ENCODE data around the gene ITGBL1.
A peak's percentile ranks its signal among the peaks of the same experiment; 100 is the strongest.

Gene ITGBL1

GRCh38 chr13:101624210-101624922, 171.9 kb downstream of the ITGBL1 start:
- TF ChIP-seq, protein P1, sequence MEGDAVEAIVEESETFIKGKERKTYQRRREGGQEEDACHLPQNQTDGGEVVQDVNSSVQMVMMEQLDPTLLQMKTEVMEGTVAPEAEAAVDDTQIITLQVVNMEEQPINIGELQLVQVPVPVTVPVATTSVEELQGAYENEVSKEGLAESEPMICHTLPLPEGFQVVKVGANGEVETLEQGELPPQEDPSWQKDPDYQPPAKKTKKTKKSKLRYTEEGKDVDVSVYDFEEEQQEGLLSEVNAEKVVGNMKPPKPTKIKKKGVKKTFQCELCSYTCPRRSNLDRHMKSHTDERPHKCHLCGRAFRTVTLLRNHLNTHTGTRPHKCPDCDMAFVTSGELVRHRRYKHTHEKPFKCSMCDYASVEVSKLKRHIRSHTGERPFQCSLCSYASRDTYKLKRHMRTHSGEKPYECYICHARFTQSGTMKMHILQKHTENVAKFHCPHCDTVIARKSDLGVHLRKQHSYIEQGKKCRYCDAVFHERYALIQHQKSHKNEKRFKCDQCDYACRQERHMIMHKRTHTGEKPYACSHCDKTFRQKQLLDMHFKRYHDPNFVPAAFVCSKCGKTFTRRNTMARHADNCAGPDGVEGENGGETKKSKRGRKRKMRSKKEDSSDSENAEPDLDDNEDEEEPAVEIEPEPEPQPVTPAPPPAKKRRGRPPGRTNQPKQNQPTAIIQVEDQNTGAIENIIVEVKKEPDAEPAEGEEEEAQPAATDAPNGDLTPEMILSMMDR (IDR thresholded peaks at IDR 0.05; ENCODE audit: insufficient read depth, low read length, poor library complexity, severe bottlenecking): no peak
- Histone ChIP-seq H3K27me3 (replicated peaks; ENCODE audit: control insufficient read depth, insufficient read depth, low read length) (no peaks in the 10 kb centered on the region), H3K36me3 (ENCODE audit: control insufficient read depth, insufficient read depth, low read length) (no peaks in the 10 kb centered on the region), H3K4me3 (replicated peaks; ENCODE audit: low read depth, low read length) (no peak overlapping the region)
- DNase-seq (ENCODE audit: extremely low read depth, insufficient read length): peak; percentile 1

DNA sequence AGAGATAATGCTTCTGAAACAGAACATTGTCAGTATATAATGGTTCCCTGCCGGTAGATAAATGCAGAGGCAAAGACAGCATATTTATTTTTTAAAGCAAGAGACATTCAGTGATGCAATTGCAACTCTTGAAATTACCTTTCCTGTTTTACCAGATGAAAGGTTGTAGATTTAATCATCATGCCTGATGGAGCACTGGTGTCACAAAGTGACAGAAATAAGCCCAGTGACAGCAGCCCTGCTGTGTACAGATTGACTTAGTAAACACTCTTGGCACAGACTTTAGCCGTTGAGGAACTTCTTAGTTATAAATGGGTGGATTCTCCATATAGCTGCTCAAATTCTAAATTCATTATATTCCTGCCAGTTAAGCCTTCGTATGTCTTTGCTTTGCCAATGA, 172.5 kb downstream of the ITGBL1 start:
- H3K36me3 ChIP-seq (ENCODE audit: control insufficient read depth, insufficient read depth, low read length): no peaks in the 10 kb centered on the region
- DNase-seq (ENCODE audit: extremely low read depth, insufficient read length): peak; percentile 2
- TF ChIP-seq, protein P1 (IDR thresholded peaks at IDR 0.05; ENCODE audit: insufficient read depth, low read length, poor library complexity, severe bottlenecking): no peak
- no peak overlapping the region for H3K4me3 ChIP-seq (replicated peaks; ENCODE audit: low read depth, low read length)
- no peaks in the 10 kb centered on the region for H3K27me3 ChIP-seq (replicated peaks; ENCODE audit: control insufficient read depth, insufficient read depth, low read length)

GRCh38 chr13:101626925-101627555, 174.6 kb downstream of the ITGBL1 start:
- Histone ChIP-seq H3K36me3 (ENCODE audit: control insufficient read depth, insufficient read depth, low read length) (no peaks in the 10 kb centered on the region), H3K27me3 (replicated peaks; ENCODE audit: control insufficient read depth, insufficient read depth, low read length) (no peaks in the 10 kb centered on the region), H3K4me3 (replicated peaks; ENCODE audit: low read depth, low read length) (0 out of 2 replicates have a peak overlapping the region, but pooled peaks have one; percentile 4)
- DNase-seq (ENCODE audit: extremely low read depth, insufficient read length): peak; percentile 60
- TF ChIP-seq, protein P1 (IDR thresholded peaks at IDR 0.05; ENCODE audit: insufficient read depth, low read length, poor library complexity, severe bottlenecking): no peak

- TF ChIP-seq, protein P1 (IDR thresholded peaks at IDR 0.05; ENCODE audit: insufficient read depth, low read length, poor library complexity, severe bottlenecking): no peak
- Histone ChIP-seq H3K36me3 (ENCODE audit: control insufficient read depth, insufficient read depth, low read length) (no peaks in the 10 kb centered on the region), H3K27me3 (replicated peaks; ENCODE audit: control insufficient read depth, insufficient read depth, low read length) (no peaks in the 10 kb centered on the region), H3K4me3 (replicated peaks; ENCODE audit: low read depth, low read length) (no peak overlapping the region)
- DNase-seq (ENCODE audit: extremely low read depth, insufficient read length): no peak
These were observed 175.1 kb downstream of the ITGBL1 start for GRCh38 chr13:101627556-101627943.

DNA sequence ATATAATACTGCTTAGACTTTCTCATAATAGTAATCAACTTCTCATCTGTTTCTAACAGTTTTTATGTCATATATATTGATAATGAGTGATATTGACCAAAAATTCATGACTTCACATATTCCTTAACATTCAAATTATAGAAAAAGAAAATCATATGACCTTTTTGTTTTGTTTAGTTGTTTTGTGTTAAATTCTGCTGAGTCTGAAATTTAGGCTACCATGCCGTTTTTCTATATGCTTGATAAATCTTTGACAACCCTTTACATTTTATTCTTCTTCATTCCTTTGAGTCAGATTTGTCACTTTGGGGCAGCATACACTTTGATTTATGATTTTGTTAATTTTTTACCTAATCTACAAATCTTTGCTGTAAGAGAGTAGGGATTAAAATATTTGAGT, 176.4 kb downstream of the ITGBL1 start:
- Histone ChIP-seq H3K36me3 (ENCODE audit: control insufficient read depth, insufficient read depth, low read length) (no peaks in the 10 kb centered on the region), H3K4me3 (replicated peaks; ENCODE audit: low read depth, low read length) (no peak overlapping the region), H3K27me3 (replicated peaks; ENCODE audit: control insufficient read depth, insufficient read depth, low read length) (no peaks in the 10 kb centered on the region; the same call in 1 of the 2 replicates)
- TF ChIP-seq, protein P1 (IDR thresholded peaks at IDR 0.05; ENCODE audit: insufficient read depth, low read length, poor library complexity, severe bottlenecking): no peak
- no peak for DNase-seq (ENCODE audit: extremely low read depth, insufficient read length)
